Measurements from ENCODE around the gene ADAM19.

The ADAM19 gene

DNA sequence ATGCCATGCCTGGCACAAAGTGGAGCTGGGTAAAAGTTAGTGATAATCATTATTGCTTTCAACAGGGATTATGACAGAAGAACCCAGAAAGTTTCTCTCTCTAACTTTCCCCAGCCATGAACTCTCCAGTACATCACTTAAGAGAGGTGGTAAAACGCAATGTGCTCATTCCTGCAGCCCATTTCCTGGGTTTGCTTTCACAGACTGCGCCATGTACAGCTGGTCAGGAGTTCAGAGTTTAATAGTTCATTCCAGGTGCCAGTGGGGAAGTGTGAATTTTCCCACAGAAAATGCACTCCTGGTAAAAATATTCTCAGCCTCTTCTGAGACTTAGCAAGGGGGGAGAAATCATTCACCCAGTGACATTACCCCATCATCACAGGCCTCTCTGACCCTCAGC is 35.5 kb downstream of the ADAM19 start:
- DNase-seq, result no peak

DNA sequence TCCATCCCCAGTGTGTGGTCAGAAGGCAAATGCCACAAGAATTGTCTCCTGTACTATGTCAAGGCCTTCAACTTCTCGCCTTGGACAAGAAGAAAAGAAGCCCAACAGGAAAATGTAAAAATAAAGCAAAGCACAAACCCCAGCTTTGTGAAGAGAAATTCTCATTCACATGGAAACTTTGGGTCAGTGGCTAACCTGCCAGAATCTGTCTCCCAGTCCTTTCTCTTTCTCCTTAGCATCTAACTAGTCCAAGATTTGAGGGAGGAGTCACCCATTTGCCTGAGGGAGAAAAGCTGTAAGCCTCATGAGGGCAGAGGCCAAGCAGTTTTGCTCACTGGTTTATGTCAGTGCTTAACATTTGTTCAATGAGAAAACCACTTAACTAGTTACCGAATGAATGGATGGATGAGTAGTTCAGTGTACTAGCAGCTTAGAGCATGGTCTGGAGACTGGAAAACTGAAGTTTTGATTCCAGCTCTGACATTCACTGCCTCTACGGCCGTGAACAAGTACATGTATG is 36.0 kb downstream of the ADAM19 start:
- DNase-seq, result no peak

DNA sequence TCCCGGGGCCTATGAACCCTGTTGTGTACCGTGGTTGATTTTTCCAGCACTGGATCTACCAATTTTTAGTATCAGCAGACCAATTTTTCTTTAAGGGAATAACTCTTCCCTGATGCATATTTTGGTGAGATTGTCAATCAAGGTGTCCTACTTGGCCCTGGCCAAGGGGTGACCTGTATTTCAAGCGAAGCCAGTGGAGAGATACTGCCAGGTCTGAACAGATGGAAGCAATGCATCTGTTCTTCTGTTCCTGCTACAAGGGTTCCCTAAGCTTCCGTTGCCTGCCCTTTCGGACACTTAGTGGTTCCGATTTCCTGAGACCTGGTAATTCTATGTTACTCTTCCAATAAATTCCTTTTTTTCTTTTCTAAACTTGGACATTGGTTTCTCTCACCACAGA is 37.3 kb downstream of the ADAM19 start:
- no peak for DNase-seq

DNA sequence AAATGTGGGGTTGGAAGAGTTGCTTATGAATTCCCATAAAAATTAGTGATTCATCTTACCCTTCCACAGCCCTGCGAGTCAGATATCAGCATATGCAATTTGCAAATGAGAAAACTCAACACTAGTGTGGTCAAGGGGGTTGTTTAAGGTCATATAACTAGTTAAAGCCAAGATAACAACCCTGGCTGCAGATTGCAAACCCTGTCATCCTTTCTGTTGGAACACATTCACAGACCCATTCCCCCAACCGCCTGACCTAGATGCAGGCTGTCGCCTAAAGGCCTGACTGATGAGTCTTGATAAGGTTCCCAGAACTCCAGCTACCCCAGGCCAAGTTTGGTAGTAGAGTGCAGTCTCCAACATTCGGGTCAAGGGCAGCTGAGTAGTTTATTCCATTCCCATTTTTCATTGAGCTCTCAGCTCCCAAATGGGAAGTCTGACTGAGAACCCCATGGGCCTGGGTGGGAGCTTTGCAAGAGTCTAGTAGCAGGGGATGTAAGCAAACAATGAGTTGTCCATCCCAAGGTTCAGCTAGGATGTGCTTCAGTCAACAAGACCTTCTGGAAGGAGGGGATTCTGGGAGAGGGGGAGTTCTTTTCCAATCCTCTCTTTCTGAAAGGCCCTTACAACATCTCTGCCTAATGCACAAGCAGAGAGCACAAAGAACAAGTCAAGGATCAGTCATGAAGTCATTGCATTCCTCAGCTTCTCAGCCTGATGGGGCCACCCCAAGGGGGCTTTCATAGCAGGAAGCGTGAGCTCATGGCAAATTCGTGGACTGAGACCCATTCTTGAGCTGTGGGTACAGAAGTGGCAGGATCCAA is 40.3 kb downstream of the ADAM19 start:
- no peak for DNase-seq

DNA sequence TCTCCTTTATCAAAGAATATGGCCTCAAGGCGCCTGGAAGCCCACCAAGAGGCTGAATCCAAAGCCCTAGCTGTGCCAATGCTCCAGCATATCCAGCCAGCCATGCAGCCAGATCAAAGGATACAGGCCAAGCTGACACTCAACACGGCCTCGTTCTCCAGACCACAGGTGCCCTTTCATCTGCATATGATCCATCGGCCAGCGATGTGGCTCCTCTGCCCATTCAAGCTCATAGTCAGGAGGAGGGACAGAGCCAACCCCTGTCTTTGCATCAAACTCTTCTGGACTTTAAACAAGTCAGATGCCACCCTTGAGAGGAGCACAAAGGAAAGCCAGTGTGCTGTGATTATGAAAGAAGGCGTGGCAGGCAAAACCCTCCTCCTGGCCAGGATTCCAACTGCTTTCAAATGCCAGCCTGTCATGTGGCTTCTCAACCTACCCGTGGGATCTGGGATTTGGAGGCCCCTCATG is 42.5 kb downstream of the ADAM19 start:
- no peak for DNase-seq

DNA sequence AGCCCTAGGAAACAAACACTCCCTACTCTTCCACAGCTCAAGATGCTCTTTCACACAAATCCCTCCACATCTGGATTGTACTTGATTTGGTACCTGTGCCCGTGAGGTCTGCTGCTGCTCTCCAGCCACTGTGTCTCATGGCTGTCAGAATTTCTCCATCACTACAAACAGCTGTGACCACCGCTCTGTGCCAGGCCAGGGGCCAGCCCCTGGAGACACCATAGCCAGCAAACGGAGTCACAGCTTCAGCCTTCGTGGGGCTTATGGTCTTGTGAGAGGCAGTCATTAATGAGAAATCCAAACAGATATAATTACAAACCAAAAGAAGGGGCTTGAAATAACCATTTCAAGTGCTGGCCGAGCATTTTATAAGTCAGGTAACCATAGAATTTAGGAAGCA is 43.6 kb downstream of the ADAM19 start:
- no peak for DNase-seq

DNA sequence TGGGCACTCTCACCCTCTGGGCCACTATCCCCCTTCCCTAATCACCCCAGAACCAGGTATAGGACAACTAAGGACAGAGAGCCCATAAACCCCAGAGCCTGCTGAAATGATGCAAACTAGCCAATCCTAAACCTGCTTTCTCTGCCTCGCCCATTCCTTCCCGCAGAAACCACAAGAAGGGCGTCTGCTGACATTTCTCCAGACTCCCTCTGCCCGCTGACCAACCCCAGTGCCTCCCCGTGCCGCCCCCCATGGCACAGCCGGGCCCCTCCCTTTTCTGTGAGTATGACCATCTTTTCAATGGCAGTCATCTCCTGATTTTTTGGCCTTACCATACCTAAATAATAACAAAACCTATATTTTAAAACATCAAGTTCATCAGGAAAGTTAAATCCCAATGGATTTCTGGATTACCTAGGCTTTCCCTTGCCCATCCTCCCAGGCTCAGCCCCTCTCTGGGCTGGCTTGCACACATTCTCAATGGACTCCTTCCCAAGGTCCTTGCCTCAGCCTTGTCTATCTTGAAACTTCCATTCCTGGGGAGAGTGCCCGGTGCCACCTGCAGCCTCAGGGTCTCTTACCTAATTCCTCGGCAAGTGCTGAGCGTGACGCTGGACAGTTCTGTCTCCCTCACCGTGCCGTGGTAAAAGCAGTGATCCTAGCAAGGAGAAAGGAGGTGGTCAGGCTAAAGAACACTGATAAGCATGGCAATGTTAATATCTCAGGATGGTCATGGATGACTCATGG is 45.2 kb downstream of the ADAM19 start:
- DNase-seq, result no peak

DNA sequence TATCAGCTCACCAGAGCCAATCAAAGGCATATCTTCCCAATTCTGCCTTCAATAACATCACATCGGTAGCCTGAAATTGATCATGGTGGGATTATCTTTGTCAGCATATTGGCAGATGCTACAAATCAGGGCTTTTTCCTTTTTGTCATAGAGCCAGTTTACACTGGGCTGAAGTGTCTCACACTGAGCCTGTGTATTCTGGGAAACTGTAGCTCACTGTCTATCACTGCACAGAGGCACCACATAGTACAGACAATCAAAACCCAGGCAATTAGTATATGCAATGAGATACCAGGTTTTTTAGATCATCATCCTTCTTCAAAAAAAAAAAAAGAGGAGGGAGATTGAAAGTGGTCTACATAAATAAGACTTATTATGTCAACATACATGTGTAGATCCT is 46.6 kb downstream of the ADAM19 start:
- no peak for DNase-seq

DNA sequence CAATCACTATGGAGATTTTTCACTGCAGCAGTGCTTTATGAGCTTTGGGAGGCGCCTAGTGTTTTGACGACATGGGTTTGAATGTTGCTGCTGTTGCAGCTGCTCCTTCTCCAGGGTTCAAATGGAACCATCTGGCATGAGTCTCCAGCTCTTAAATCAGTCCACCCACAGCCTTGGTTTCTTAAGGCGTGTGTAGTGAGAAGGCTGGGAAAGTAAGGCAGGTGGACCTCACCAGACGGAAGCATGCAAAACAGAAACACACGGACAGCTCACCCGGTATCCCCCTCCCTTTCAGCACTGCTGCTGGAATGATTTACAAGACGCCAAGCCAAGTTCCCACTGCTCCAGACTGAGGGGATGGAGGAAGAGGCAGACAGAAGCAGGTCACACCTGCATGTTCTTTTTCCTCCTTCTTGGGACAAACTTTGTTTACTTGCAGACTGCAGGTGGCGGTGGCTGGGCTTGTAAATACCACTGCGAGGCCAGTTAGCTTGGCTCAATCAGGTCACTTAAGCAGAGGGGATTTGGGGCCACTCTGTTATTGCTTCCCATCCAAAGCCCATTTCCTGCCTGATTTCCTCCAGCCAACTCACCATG is 47.4 kb downstream of the ADAM19 start:
- no peak for DNase-seq

DNA sequence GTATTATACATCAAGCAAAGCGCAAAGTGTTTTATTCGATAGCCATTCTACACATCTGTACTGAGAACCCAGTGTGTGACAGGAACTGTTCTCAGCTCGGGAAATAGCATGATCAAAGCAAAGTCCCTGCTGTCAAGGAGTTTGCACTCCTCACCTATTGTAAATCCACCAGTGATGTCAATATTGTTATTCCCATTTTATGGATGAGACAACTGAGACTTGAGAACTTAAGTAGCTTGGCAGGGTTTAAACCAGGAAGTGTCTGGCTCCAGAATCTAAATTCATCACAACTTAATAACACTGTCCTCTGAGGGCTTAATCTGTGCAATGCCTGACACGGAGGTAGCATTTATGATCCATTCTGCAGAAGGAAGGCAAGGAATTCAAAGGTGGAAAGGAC is 50.7 kb downstream of the ADAM19 start:
- DNase-seq, result no peak

DNA sequence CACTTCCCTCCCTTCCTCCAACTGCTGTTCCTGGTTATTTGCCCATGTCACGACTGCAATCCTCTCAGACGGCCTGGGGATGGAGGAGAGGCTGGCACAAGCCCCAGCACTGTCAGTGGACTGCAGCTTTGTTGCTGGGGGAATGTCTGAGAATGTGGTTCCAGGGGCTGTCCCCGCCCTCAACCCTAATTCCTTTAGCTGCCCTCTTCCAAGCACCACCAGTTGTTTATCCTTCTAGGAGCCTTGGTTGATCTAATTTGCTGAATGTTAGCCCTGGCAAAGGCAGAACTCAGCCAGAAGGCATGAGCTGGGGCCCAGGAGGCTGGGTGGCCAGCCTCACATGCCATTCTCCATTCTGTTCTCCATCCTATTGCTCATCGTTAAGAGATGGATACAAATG is 51.6 kb downstream of the ADAM19 start:
- DNase-seq, result no peak

DNA sequence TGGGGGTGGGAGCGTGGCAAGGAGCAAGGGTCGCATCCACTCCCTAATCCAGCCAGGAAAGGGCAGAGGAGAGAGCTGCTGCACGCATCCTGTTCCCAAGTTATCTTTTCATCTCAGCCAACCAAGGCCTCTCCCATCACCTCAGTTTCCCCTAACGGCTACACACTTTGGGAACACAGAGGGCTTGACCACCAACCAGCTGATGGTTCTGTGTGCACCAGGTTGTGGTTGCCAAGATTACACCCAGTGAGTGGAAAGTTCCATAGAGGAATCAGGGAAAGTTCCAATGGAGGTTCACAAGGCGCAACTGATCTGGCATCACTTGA is 53.9 kb downstream of the ADAM19 start:
- no peak for DNase-seq

DNA sequence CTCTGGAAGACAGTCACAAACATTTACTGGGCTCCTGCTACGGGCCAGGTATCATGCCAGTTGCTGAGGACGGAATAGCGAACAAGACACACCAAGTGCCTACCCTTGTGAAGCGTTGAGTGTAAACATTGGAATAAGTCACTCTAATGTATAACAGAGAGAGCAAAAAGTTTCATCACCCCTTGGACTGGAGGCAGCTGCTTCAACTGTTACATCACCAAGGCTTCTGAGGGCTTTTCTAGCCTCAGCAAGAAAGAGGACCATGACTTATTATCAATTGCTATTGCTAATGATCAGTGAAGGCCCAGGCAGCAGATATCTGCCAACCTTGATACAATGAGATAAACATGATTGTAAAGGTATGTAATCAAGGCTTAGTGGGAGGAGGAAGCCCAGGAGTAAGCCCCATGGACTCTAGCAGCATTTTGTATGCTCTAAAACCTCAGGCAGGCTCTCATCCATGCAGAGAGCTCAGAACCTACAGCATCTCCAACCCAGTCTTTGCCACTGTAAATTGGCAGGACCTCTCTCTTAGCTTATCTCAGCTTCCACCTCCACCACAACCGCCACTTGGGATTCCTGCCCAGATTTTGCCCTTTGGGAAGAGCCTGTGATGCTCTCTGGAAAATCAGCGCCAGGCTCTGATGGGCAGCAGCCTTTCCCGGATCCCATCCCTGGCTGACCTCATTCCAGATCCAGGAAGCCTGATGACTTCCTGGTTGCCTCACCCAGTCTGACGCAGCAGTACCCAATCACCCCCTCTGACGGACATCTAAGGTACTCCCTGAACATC is 54.5 kb downstream of the ADAM19 start:
- no peak for DNase-seq

DNA sequence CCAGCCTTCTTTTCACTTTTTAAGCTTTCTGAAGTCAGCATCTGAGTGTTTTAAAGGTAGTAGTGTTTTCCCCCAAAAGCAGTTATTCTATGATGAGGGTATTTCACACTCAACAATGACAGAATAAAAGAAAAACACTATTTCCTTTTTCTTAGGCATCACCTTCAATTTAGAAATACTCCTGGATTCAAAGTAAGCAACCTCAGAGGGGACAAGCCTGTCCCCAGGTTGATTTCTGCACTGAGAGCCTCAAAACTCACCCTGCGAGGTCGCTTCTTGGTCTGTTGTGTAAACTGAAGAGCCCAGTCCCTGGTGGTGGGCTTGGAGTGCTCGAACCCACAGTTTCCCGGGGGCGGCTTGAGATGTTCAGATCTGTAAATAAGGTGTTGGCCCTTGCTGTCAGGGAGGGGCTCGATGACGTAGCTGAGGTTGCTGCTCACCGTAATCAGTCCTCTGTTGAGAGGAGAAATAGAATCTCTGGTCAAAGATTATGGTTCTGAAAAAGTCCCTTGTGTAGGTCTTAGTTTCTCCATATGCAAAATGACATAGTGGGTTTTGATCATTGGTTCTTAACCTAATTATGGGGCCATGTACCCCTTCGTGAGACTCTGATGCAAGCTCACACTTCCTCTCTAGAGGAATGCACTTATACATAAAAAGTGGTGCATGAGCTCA is 55.9 kb downstream of the ADAM19 start:
- no peak for DNase-seq

DNA sequence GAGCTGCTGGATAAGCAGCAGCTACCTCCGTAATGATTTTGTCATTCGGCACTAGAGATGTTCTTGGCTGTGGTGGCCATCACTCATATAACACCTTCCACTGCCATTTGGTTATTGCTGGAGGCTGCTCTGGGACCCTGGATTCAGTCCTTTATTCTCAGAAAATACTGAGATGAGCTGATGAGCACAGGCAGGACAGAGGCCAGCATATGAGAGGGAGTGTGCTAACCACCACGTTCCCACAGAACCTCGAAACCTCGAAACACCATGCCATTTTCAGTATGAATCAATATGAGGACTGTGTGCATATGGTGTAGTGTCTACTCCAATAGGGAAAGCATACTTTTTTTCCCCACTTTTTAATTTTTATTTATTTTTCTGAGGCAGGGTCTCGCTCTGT is 56.6 kb downstream of the ADAM19 start:
- DNase-seq, result no peak

DNA sequence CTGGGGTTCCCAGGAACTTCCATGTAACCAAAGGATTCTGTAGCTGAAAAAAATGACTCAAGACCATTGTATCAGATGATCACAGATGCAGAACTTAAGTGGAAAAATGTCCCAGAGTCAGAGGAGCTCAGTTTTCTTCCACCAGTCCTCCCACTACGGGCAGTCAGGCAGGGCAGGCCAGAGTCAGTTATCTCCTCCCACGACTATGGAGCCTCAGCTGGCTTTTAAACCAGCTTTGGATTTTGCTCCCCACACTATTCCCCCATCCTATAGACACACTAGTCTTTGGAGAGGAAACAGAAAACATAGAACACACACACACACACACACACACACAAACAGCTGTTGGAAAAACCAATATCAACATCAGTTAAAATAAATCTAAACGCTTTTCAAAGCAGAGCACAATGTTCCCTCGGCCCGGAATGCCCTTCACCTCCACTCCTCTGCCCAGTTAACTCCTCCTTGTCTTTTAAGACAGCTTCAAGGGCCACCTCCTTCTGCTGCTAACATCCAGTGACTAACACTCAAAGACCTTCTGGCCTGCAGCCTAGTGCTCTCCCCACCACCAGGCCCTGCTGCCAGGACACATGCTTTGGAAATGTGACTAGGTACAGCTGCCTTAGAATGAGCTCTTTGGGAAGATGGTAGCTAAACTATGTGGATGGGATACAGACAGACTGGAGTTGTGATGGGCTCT is 58.8 kb downstream of the ADAM19 start:
- DNase-seq, result no peak

DNA sequence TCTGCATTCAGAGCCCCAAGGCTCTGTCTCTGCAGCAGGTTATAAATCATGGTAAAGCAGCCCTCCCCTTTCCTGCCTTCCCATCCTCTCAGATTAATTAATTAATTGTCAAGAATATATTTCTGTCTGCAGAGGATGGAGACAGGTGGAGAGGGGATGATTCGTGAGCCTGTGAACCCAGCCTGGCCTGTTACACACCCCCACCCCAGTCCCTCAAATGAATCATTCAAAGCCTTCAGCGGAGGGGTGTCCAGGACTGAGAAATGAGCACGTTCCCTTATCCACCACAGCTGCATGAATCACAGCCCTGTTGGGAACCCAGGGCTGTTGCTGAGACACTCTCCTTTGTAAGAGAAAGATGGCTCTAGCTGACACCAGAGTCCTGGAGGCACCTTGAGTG is 59.6 kb downstream of the ADAM19 start:
- DNase-seq, result no peak

DNA sequence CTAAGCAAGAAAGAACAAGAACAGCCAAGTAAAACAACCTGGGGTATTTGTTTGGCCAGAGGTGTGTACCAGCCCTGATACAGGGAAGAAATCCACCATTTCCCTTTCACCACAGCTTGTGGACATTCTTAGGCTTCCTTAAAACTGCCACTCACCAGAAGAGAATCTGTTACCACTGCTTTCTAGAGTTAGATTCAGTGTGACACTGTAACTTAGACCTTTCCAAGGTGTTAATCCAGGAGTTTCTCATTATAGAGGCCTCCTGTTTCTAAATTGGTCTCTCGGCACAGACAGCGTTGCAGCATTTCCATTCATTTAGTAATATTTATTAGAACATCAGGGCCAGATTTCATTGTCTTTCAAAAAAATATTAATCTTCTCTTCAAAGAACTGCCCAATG is 60.6 kb downstream of the ADAM19 start:
- DNase-seq, result no peak

DNA sequence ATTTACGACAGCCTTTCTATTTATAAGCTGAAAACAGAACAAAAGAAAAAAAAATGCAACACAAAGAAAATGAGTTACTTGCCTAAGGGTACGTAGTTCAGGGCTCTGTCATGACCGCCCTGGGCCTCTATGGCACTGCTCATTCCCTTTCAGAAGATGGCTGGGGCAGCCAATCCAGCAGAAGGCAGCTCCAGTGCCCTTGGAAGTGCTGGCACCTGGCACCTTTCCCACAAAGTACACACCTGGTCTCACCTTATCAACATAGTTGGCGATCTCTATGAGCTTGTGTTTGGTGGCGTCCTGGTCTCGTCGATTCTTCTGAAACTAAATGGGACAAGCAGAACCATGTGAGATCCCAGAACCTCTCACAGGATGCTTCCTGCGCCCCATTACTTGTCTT is 62.4 kb downstream of the ADAM19 start:
- DNase-seq, result no peak

DNA sequence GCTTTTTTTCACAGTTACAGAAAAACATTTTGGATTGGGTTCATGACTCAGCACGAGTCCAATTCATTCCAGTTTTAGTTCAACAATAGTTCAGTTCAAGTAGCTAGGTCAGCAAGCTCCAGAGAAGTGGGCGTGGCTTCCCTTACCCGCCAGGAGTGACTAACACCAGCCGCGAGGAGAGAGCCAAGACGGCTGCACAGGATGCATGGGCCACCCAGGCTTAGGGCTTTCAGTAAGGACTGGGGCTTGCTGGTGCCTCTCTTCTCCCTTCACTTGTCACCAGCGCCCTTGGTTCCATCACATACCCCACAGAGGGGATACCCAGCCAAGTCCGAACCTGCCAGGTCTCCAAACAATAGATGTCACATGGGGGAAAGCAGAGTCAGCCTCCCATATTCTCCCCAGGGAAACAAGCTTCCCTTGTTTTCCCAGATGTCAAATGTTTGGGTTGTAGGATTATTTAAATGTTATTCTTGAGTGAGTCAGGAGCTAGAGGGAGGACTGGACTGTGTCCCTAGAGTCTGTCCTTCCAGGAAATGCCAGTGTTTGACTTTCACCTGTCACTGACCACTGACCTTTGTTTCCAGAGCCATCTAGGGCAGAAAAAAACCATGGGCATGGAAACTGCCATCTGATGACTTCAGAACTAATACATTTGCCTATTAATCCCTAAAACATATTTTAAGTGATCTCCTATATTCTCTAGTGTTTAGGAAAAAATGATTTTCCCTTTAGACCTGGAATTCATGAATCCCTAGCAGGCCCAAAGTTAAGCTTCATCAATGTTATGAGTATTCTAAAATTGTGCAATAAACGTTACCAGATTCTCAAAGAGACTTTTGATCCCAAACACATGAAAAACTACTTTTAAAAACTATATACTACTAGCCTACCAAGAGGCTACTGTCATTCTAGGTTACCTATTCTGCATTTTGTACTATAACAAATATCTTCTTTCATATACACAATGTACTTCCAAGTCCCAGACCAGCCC is 63.6 kb downstream of the ADAM19 start:
- no peak for DNase-seq

DNA sequence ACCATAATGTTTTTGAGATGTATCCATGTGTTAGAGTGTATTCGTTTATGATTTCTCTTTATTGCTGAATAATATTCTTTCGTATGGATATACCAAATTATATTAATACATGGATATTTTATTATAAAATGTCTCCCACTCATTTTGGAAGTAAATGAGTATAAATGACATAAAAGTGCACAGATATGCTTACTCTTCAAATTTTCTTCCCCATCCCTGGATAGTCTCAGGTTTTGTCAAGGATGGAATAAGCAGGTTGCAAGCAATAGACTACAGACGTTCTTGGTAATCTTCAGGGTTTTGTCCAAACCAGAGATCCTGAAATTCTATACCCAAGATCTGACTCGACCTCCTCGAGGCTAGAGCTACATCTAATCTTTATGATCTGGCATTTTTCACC is 64.9 kb downstream of the ADAM19 start:
- no peak for DNase-seq
